DMS53 treated with DMSO at 0.1 percent for 48 hours (cell line): ENCODE data around the gene C22orf31.

ENCODE experiments used
- DNase-seq: peaks from one replicate; lab custom pipeline; 2025; ENCODE audit not compliant: unreplicated experiment; lab: John Stamatoyannopoulos, UW

Gene C22orf31

DNA sequence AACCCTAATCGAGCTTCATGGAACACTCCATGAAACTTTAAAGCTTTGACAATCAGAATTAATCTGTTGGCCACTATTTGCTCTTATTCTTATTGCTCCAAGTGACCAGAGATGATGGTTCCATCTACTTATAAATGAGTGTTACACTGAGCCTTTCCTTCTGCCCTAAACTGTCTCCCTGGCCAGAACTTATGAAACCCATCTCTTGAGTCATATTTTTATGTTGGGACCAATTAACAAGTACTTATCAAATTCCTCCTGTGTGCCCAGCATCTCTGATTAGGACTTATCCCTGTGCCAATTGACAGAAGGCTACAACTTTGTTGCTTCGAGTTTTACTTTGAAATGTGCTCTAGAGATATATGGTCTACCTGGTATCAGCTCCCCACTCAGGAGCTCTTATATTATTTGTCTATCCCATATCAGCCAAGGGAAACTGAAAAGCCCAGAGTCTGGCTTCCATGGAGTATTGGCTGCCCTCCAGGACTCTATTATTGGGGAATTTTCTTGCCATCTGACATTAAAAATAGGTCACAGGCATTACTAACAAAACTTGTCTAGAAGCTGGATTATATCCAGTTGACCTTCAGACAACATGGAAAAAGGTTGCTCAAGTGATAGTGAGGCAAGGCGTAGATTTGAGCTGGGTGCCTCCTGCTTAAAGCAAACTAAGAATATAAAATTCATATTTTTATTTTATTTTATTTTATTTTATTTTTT lies 20.0 kb upstream of the C22orf31 start:
- no peak for DNase-seq

DNA sequence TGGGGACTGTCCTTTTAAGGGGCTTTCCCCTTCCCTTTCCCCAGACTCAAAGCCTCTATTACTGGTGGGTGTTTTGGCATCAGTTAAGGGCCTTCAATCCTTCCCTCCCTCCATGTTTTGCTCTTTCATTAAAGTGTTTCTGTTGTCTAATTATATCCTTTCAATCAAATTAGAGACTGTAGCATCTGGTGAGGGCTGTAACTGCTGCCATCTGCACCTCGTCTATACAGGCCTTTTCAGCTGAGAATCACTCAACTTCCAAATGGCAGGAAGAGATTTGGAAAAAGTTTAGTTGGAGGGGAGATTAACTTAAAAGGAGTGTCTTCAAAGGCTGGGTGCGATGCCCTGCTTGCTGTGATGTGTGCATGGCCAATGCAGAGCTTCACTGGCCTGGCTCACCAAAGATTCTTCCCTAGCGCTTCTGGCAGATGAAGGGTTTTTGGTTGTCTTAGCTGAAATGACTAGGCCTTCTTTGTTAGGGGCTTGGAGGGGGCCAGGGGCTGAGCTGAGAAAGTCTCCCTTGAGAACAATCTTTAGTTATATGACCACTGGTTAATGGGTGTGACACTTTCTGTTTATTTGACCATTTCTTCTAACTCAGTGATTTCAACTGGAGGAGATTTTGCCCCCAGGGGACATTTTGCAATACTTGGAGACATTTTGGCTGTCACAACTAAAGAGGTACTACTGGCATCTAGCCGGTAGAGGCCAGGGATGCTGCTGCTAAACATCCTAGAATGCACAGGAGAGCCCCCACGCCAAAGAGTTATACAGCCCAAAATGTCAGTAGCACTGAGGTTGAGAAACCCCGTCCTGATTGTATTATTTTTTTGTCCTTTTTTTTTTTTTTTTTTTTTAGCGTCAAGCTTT lies 18.7 kb upstream of the C22orf31 start:
- no peak for DNase-seq

DNA sequence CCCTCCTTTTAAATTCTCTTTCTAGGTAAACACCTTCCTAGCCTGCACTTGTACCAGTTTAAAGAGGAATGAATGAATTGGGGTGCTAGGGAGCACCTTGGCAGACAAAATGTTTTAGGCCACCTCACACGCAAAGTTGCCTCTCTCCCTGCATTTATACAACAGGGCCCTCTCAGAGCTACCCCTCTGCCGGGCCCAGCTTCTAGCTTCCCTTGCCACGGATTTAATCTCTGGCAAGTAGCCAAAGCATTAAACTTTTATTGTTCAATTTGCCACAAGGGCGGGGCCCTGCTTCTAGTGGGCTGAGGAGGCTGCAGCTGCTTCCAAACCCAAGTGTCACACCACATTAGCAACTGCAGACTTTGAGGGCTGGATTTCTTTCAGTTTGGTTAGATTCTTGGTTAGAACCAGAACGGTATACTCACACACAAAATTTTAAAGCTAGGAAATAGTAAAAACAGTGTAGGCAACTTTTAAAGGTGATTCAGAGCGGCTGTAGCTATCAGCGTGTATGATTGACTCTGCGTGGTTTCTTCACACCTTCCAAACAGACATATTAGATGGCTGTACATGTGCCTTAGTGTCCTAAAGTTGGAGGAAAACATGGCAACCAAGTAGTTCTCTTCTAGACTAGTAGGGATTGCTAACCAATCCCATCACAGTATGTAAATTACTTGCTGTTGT lies 17.7 kb upstream of the C22orf31 start:
- DNase-seq = no peak

DNA sequence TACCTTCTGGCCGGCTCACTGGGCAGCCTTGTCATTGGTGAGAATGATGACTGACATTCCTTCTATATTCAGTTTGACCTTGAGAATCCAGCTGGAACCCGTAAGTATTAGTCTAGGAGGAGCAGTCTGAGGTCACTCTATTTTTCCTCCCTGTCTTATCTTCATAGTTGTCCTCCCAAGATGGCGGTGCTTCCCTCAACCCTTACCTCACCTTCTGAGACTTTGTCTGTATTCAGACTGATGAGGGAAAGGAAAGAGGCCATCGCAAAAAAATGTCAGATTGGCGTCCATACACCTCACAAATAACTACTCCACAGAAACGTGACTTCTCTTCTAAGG lies 17.2 kb upstream of the C22orf31 start:
- DNase-seq = no peak

DNA sequence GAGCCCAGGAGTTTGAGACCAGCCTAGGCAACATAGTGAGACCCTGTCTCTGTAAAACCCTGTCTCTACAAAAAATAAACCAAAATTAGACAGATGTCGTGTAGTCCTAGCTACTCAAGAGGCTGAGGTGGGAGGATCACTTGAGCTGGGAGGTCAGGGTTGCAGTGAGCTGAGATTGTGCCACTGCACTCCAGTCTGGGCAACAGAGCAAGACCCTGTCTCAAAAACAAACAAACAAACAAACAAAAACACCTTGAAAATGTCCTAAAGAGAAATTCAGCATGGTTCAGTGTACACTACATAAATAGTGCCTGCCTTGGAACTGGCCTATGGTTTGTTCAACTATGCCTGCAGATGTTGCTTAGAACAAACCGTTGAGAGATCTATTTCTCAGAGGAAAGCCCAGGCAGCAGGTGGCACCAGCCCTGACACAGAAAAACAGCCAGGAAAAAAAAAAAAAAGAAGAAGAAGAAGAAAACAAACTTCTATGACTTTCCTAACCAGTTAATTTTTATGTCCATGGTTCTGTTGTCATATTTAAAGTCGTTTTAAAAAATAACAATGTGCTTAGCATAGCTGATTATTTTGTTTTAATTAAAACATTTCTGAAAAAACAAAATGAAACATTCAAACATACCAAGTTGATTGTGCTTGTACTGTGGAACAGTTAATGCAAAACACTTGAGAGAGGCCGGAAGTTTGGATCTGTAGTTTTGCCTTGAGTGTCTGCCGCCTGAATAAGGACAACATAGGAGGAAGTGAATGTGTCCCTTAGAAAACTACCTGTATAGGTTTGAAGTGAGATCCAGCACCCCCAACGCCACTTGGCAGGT lies 16.6 kb upstream of the C22orf31 start:
- no peak for DNase-seq

DNA sequence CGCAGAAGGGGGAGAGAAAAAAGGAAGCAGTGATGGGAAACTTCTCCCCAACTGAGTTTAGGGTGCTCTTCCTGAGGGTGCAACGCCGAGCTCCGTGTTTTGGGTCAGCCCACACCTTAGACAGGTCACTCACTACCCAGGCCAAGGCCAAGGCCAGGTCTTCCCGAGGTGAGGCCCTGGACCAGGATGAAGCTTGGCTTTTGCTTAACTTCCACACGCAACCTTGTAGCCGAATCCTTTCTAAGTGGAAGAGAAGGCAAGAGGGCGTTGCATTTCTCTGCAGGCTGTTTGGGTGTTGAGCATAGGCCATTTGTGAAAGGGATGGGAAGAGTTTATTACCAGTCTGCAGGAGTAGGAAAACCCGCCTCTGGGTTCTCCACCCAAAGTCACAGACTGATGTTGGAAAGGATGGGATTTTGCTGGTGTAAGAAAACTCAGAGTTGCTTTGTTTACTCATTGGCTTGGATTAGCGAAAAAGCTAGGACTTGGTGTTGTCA lies 12.7 kb upstream of the C22orf31 start:
- DNase-seq = no peak

DNA sequence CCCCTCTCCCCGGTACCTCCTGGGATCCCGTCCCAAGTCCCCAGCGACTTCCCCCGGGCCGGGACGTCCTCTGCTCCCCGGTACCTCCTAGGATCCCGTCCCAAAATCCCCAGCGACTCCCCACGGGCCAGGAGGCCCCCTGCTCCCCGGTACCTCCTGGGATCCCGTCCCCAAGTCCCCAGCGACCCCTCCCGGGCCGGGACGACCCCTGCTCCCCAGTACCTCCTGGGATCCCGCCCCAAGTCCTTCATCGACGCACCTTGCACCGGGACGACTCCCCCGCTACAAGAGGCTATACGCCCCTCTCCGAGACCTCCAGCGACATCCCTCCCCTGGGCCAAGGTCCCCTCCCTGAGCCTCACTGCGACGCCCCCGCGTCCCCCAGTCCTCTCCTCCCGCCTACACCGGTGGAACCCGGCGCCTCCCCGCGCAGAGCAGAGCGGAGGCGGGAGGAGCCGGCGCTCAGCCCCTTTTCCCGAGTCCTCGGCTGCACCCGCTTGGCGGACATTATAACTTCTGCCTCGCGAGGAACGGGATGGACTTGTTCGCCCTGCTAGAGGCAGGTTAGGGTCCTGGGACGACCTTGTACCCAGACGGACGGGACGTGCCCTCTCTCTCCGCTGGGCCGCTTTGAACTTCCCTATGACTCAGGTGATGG lies 12.1 kb upstream of the C22orf31 start:
- no peak for DNase-seq

DNA sequence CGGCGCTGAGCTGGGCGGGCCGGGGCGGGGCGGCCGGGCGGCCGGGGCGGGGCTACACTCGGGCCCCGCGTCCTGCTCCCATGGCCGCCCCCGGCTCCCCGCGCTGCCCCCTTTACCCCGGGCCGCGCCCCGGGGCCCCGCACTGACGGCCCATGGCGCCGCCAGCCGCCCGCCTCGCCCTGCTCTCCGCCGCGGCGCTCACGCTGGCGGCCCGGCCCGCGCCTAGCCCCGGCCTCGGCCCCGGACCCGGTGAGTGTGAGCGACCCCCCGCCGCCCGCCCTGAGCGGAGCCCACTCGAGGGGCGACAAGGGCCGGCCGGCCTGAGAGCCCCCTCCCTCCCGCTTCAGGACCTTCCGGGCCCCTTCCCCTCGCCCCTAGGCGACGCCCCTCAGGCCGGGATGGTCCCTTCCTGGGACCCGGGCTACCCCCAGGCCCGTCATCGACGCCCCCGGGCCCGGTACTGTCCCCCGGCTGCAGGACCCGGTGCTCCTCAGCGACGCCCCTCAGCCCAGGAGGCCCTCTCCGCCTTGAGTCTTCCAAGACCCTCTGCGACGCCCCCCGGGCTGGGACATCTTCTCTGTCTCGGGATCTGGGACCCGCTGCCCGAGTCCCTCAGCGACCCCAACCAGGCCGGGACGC lies 11.5 kb upstream of the C22orf31 start, which contains the start of gene KREMEN1:
TSS of gene KREMEN1 (plus strand) at position 57 of the 639 bp plus-strand sequence. CDS start at position 153, 96 bp downstream.
- DNase-seq = no peak

DNA sequence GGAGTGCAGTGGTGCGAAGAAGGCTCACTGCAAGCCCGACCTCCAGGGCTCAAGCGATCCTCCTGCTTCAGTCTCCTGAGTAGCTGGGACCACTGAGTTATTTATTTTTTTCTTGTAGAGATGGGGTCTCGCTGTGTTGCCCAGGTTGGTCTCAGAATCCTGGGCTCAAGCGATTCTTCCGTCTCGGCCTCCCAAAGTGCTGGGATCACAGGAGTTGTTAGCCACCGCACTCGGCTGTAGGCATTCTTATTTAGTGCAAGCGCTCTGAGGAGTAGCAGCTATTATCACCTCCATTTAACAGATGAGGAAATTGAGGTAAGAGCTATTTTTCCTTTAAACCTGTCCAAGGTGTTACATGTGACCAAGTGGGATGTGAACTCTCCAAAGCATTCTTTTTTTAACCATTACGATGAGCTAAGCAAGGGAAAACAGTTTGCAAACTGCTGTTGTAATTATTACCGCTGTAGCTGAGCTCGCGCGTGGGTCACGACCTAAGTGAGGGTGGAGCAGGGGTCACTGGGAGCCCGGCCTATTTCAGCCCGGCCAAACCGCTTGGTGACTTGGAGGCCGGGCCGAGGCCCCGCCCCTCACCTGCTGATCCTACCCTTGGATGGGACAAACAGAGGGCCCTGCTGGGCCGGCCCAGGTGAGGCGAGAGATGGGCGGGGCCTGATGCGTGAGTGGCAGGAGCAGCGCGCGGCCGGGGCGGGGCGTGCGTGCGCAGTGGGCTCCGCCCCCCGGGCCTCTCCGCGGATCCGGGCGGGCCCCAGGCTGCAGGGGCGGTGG lies 10.8 kb upstream of the C22orf31 start:
- DNase-seq = peak; percentile 49

DNA sequence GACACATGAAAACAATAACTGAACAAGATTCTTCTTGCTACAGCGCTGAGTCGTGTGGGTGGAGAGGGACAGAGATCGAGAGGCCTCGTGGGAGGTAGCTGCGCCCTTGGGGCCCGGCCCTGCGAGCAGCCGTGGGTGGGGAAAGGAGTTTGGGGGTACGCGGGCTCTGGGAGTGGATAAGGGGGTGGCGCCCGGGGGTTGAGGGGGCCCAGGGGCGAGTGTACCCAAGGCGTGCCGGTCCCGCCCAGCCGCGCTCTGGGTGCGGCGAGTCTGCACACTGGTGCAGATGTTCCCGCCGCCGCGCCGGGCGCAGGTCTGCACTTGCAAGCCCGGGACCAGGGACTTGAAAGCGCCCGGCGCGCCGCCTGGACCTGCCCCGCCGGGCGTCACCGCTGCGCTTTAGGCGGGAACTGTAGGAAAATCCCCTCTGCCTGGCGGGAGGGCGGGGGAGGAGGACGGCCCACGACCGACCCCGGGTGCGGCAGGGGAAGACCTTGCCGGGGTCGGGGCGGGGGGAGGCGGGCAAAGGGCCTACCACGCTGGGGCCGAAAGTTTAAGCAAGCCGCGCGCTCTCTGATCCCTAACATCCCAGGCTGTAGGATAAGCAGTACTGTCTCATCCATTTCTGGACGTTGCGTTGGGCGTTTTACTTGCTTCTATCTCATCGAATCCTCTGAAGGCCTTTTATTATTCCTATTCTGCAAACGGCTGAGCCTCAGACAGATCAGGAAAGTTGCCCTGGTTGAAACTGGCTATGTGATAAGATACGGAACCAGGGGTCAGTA lies 9.8 kb upstream of the C22orf31 start:
- DNase-seq = peak; percentile 9

DNA sequence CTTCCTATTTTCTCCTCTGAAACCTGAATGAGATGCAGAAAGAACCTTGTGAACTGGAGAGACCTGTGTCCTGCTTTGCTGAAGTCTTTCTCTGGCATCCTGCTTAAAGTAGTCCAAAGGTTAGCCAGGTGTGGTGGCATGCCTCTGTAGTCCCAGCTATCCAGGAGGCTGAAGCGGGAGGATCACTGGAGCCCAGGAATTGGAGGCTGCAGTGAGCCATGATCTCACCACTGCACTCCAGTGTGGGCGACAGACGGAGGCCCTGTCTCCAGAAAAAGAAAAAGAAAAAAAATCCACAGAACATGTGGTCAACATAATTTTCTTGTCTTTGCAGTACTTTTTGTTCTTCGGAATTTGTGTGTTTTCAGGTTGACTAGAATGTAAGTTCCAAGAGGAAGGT lies 8.9 kb upstream of the C22orf31 start:
- no peak for DNase-seq

DNA sequence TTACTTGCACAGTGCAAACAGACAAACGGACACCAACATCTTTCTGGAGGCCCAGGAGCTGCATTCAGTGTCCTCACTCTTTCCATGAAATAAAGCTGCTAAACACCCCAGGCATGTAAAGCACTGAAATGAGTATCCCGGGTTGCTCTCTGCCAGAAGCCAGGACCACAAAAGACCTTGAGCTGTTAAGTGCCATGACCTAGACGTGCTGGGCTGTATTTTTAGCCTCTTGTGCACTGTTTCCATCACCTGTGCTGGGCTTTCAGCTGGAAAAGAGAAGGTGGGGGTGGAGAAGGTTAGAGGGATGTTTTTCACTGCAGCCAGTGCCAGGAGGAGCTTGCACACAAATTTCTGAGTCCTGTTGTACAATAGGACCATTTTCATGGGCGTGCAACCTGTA lies 7.8 kb upstream of the C22orf31 start:
- DNase-seq = no peak

DNA sequence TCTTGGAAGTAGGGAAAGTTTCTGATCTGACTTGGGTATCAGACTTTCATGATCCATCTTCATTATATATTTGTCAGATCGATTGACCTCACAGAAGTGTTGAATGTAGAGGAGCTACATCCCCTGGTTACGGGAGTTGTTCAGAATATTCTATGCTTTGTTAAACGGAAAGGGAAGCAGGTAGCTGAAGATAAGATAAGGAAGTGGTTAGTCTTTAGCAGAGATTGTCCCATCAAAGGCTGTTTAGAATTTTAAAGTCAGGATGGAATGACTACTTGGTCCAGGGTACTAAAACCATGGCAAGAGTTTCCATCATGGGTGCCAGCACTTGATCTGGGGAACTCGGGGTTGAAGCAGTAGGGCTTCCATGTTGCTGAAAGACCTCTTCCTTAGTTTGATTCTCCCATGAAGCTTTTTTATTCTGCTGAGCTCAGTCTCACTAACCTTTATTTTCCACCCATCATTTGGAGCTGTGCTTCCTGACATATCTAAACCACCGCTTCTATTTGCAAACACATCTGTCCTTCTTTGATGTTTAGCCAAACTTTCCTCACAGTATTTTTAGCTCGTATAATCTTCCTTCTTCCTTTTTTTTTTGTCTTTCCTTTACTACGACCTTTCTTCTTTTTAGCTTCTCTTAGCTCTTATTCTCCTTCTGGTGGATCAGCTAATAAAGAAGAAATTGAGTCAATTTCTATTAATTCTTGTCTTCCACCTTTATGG lies 4.0 kb upstream of the C22orf31 start:
- DNase-seq = no peak

DNA sequence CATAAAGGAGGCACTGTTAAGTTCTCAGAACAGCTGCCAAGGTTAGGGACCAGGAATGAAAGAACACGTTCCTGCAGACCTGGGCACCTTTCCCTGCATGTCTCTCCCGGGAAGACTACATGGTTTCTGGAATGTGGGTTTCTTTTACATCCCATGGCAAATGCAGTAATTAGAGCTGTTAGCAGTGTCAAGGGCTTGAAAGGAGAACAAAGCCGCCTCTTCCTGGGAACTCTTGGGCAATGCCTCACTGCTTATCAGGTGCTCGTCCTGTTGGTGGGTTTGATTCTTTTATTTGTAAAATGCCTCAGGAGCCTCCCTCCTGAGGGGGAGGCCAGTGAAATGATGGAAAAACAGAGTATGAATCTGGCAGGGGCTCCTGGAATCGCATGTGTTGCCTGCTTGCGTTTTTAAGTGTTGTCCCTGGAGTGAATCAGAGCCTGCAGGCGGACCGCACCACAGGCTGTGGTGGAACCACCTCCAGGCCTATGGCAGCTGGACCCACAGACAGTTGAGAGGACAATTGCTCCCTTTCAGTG lies 723 bp upstream of the C22orf31 start:
- no peak for DNase-seq

DNA sequence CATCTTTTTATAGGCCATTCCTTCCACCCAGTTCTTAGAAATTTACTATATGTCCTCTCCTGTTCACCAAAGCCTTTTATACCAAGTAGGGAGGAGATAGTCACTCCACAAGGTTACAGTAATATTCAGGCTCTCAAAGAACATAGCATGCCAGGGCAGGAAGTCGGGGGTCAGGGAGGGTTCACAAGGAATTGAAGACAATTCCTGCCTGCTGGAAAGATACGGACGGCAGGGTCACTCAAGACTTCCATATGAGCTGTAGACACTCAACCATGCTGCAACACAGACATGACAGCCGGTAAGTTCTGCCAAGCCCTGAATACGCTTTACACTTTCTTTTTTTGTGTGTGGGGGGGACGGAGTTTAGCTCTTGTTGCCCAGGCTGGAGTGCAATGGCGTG lies 700 bp downstream of the C22orf31 start:
- DNase-seq = no peak

DNA sequence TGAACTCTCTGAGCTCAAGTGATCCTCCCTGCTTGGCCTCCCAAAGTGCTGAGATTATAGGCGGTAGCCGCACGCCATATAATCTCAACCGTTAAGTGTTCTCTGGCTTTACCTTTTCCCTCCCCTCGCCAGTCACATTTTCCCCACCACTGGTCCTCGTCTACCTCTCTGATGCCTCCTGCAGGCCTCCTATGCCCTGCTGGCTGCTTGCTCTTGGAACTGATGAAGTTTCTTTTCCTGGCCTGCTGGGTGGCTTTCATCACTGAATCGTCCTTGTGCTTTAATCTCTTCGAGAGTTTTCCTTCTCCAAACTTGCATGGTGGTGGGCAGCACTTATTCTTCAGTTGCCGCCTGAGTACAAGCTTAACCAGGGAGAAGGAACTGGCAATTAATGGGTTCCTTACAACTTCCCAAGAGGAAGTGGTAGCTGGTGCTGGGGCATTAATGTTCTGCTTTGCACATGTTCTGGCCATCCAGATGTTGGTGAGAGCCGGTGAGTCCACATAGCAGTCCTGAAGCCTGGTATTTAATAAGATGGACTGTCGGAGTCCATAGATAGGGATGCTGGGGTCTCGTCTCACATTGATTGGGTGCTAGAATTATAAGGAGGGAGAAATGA lies 1.3 kb downstream of the C22orf31 start:
- DNase-seq = no peak

DNA sequence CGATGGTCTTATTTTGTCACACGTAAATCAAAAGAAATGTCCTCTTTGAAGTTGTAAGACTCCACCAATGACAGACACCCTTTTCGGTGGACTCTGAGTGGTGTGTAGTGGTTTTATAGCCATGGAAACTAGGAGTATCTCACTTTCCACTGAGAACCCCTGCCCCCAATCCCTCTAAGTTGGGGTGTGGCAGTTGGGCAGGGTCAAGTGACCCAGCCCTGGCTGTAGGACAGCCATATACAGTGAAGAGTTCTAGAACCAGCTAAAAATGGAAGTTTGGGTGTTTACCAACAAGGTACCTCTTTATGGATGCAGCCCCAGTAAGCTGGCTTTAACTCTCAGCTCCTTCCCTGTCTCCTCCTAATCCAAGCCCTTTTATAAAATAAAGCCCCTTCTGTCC lies 5.2 kb downstream of the C22orf31 start:
- no peak for DNase-seq
